ENCODE data around the gene SNRNP200.

Gene SNRNP200

DNA sequence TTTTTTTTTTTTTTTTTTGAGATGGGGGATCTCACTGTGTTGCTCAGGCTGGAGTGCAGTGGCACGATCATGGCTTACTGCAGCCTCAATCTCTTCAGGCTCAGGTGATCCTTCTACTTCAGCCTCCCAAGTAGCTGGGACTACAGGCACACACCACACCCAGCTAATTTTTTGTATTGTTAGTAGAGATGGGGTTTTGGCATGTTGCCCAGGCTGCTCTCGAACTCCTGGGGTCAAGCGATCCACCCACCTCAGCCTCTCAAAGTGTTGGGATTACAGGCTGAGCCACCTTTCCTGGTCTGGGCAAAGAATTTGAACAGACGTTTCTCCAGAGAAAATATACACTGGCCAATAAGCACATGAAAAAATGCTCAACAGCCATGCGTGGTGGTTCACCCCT, 2.9 kb upstream of the SNRNP200 start:
- Histone ChIP-seq H3K4me3 (ENCODE audit: low read length) (no peak overlapping the region), H3K4me1 (ENCODE audit: low read length) (peaks cover 13% of the 10 kb centered on the region), H2AFZ (ENCODE audit: low read depth, low read length) (no peak overlapping the region), H3K79me2 (ENCODE audit: low read length) (peaks cover 30% of the 10 kb centered on the region), H3K27ac (ENCODE audit: low read length) (no peak overlapping the region), H4K20me1 (ENCODE audit: insufficient read depth, low read length) (no peaks in the 10 kb centered on the region), H3K4me2 (ENCODE audit: low read length) (no peak overlapping the region), H3K9me3 (ENCODE audit: insufficient read depth, low read length) (no peaks in the 10 kb centered on the region), H3K36me3 (replicated peaks; ENCODE audit: low read depth, low read length) (peaks cover 9% of the 10 kb centered on the region), H3K9ac (ENCODE audit: low read length) (no peak overlapping the region), H3K27me3 (ENCODE audit: low read depth, low read length) (no peaks in the 10 kb centered on the region)
- TF ChIP-seq, protein P1, sequence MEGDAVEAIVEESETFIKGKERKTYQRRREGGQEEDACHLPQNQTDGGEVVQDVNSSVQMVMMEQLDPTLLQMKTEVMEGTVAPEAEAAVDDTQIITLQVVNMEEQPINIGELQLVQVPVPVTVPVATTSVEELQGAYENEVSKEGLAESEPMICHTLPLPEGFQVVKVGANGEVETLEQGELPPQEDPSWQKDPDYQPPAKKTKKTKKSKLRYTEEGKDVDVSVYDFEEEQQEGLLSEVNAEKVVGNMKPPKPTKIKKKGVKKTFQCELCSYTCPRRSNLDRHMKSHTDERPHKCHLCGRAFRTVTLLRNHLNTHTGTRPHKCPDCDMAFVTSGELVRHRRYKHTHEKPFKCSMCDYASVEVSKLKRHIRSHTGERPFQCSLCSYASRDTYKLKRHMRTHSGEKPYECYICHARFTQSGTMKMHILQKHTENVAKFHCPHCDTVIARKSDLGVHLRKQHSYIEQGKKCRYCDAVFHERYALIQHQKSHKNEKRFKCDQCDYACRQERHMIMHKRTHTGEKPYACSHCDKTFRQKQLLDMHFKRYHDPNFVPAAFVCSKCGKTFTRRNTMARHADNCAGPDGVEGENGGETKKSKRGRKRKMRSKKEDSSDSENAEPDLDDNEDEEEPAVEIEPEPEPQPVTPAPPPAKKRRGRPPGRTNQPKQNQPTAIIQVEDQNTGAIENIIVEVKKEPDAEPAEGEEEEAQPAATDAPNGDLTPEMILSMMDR (IDR thresholded peaks at IDR 0.05; ENCODE audit: low read depth, low read length), result no peak
- TF ChIP-seq EZH2phosphoT487 (IDR thresholded peaks at IDR 0.05; ENCODE audit: low read depth), result no peak

DNA sequence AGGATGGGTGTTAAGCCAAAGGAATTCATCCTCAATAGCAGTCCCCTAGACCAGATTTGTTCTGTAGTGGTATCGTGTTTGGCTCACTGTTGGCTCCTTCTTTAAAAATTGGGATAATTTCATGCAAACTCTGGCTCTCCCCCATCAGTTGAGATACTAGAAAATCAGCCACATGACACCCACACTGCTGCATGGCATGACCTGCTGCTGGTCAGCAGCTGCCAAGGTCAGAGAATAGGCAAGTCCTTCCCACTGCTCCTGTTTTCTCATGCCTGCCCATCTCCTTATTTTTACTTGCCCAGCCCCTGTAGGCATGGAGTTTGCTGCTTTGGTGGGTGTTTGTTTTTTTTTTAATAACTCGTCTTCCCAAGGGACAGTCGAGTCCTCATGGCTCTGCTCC, 1.0 kb upstream of the SNRNP200 start:
- peak overlapping the region; percentile 97 for H3K4me3 ChIP-seq (ENCODE audit: low read length)

DNA sequence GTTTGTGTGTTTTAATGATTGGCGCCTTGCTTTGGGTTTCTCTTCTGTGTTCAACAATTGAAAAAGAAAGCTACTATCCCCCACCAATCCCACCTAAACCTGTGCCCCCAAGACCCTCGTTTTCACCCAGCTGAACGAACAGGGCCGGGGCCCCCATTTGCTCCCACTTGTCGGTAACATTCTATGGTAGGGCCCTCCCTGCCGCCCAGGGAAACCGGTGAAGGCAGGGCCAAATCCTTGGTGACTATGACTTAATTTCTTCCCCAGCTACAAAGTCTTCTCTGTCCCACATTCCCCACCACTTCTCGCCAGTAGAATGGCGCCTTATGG, 598 bp upstream of the SNRNP200 start:
- peaks cover 53% of the 10 kb centered on the region for H3K79me2 ChIP-seq (ENCODE audit: low read length)
- TF ChIP-seq, protein P1 (IDR thresholded peaks at IDR 0.05; ENCODE audit: low read depth, low read length), result no peak
- no peak for TF ChIP-seq EZH2phosphoT487 (IDR thresholded peaks at IDR 0.05; ENCODE audit: low read depth)

More for the DNA sequence above, 1.0 kb upstream of the SNRNP200 start:
- Histone ChIP-seq H3K36me3 (replicated peaks; ENCODE audit: low read depth, low read length) (peaks cover 28% of the 10 kb centered on the region), H3K27ac (ENCODE audit: low read length) (peak overlapping the region; percentile 77; the same call in 1 of the 2 replicates), H3K4me1 (ENCODE audit: low read length) (peaks cover 13% of the 10 kb centered on the region), H3K27me3 (ENCODE audit: low read depth, low read length) (no peaks in the 10 kb centered on the region), H3K4me2 (ENCODE audit: low read length) (peak overlapping the region; percentile 97), H3K9ac (ENCODE audit: low read length) (peak overlapping the region; percentile 96), H3K9me3 (ENCODE audit: insufficient read depth, low read length) (no peaks in the 10 kb centered on the region), H2AFZ (ENCODE audit: low read depth, low read length) (peak overlapping the region; percentile 43; the same call in 1 of the 2 replicates), H3K79me2 (ENCODE audit: low read length) (peaks cover 48% of the 10 kb centered on the region), H4K20me1 (ENCODE audit: insufficient read depth, low read length) (no peaks in the 10 kb centered on the region)
- no peak for TF ChIP-seq EZH2phosphoT487 (IDR thresholded peaks at IDR 0.05; ENCODE audit: low read depth)
- TF ChIP-seq, protein P1 (IDR thresholded peaks at IDR 0.05; ENCODE audit: low read depth, low read length), result no peak

DNA sequence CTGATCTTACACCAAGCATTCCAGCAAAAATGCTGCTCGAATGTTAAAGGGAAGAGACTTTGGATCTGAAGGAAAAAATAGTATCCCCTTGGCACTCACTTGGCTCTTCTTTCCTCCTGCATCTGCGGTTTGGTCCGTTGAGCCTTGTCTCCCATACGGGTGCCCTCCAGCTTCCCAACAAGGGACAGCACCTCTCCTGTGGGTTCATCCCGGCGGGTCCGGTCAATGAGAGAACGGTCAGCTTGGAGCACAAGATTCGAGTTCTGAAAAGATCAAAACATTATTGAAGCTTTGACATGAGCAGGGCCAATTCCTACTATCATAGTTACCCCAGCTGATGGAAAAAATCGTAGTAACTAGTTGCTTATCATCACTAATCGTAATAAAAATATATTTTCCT, 740 bp downstream of the SNRNP200 start:
- Histone ChIP-seq H3K36me3 (replicated peaks; ENCODE audit: low read depth, low read length) (peaks cover 40% of the 10 kb centered on the region), H3K27me3 (ENCODE audit: low read depth, low read length) (no peaks in the 10 kb centered on the region), H4K20me1 (ENCODE audit: insufficient read depth, low read length) (no peaks in the 10 kb centered on the region), H2AFZ (ENCODE audit: low read depth, low read length) (no peak overlapping the region), H3K4me2 (ENCODE audit: low read length) (peak overlapping the region; percentile 78), H3K9ac (ENCODE audit: low read length) (peak overlapping the region; percentile 96), H3K27ac (ENCODE audit: low read length) (peak overlapping the region; percentile 77; the same call in 1 of the 2 replicates), H3K4me1 (ENCODE audit: low read length) (peaks cover 13% of the 10 kb centered on the region), H3K9me3 (ENCODE audit: insufficient read depth, low read length) (no peaks in the 10 kb centered on the region), H3K79me2 (ENCODE audit: low read length) (peaks cover 54% of the 10 kb centered on the region), H3K4me3 (ENCODE audit: low read length) (peak overlapping the region; percentile 97)
- TF ChIP-seq, protein P1 (IDR thresholded peaks at IDR 0.05; ENCODE audit: low read depth, low read length), result no peak

More for the DNA sequence above, 598 bp upstream of the SNRNP200 start:
- Histone ChIP-seq H3K9me3 (ENCODE audit: insufficient read depth, low read length) (no peaks in the 10 kb centered on the region), H3K36me3 (replicated peaks; ENCODE audit: low read depth, low read length) (peaks cover 32% of the 10 kb centered on the region), H3K4me3 (ENCODE audit: low read length) (peak overlapping the region; percentile 97), H3K4me1 (ENCODE audit: low read length) (peaks cover 13% of the 10 kb centered on the region), H2AFZ (ENCODE audit: low read depth, low read length) (peak overlapping the region; percentile 43; the same call in 1 of the 2 replicates), H3K27me3 (ENCODE audit: low read depth, low read length) (no peaks in the 10 kb centered on the region), H3K4me2 (ENCODE audit: low read length) (peak overlapping the region; percentile 97), H4K20me1 (ENCODE audit: insufficient read depth, low read length) (no peaks in the 10 kb centered on the region), H3K9ac (ENCODE audit: low read length) (peak overlapping the region; percentile 96), H3K27ac (ENCODE audit: low read length) (peak overlapping the region; percentile 77)

Data from OCI-LY3 (cell line).